Activated naive CD4-positive, alpha-beta T cell treated with Interleukin-2 at 50 U/mL for 16 hours (primary cell): ENCODE data around the gene DOHH.

Source experiments
- DNase-seq: peaks from one replicate; pipeline ENCODE4 v3.0.0-alpha.2; 2020

Gene DOHH

GRCh38 chr19:3476830-3477229 lies 23.6 kb downstream of the DOHH start:
- no peak for DNase-seq

GRCh38 chr19:3475449-3475848 lies 25.0 kb downstream of the DOHH start:
- no peak for DNase-seq

DNA sequence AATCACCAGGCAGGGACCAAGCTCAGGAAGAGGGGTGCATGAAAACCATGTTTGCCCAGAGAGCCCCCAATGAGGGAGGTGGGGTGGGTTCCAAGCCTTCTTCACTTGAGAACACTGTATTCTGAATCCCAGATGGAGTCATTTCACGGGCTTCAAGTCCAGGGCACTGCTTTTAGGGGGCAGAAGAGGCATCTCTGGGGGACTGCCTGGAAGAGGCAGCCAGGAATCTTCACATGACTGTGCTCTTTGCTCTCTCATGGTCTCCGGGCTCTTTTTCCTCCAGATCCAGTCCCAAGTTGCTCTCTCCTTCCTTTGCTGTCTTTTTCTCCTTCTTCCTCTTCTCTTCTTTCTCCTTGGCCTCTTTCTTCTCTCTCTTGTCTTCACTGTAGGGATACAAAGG lies 25.9 kb downstream of the DOHH start:
- no peak for DNase-seq

DNA sequence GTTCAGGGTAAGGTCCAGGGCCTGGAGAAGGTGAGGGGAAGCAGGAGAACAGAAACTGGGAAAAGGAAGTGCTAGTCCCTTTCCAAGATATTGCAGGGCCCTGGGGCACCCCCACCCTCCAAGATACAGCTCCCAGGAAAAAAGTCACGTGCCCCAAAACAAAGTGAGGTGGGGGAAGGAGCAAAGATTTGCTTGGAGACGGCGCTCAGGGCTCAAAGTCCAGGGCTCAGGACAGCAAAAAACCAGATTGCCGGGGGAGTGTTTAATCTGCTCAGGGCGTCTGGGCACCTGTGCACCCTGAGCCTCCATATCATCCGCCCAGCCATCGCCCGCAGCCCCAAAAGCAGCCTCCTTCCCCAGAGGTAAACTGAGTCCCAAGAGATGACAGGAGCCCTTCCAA lies 26.5 kb downstream of the DOHH start:
- no peak for DNase-seq

- peak; percentile 46 for DNase-seq
These were observed 28.4 kb downstream of the DOHH start for GRCh38 chr19:3471954-3472655.

GRCh38 chr19:3470500-3471128 lies 29.9 kb downstream of the DOHH start:
- DNase-seq = no peak

DNA sequence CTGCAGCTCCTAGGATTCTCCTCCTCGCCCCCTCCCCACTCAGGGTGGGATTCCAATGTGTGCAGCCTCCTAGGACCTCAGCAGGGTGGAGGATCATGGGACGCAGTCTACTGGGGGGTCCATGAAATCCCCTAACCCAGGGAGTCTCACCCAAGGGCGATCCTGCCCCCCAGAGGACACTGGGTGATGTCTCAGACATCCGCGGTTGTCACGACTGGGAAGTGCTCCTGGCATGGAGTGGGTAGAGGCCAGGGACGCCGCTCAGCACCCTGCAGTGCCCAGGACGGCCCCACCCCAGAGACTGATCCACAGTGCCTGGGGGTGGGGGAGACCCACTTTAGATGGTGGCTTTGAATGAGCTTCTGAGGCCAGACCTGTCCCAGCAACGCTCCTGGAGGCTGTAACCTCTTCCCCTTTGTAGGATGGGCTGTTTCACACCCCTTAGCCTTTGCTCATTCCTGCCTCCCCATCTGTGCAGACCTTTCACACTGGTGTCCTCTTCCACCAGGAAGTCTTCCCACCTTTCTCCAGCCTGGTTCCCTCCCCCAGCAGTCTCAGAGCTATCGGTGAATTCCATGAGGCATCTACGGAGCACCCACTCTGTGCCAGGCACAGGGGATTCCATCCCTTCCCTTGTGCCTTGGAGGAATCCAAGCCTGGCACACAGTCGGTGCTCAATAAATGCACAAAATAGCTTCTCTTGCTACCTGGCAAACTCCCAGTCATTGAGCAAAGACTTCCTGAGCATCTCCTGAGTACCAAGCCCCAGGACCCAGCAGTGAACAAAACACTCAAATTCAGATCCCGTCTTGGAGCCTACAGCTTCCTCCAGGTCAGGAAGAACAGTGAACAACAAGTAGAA lies 30.6 kb downstream of the DOHH start:
- no peak for DNase-seq

GRCh38 chr19:3468211-3468610 lies 32.3 kb downstream of the DOHH start:
- no peak for DNase-seq

DNA sequence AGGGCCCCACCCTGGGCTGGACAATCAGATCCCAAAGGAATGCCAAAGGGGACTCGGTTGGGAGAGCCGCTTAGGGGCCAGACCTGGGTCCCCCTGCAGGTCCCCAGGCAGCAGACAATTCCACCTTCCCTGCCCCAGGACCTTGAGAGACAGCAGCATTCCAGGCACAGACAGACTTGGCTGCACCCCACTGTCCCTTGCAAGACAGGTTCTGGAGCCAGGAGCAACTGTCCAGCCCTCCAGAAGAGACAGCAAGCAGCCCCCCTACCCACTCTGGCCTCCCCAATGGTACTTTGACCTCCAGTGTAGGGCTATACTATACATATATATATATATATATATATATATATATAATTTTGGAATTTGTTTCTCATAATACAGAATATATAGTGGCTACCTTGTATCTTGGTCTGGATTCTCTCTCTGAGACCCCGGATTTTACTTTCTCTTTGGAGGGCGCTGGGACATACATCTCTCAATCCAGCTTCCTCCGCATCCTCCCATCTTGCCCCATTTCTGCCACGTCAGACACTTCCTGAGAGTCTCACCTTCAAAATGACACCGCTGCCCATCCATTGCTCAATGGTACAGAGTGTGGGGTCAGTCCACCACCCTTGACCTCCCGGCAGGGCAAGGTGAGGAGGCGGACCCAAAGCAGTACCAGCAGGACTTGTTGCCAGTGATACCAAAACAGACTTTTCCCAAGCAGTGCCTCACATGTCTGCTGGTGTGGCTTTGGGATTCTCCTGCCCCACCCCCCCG lies 32.9 kb downstream of the DOHH start:
- no peak for DNase-seq

GRCh38 chr19:3466635-3467034 lies 33.8 kb downstream of the DOHH start:
- no peak for DNase-seq

- no peak for DNase-seq
These were observed 34.9 kb downstream of the DOHH start for GRCh38 chr19:3465552-3465951.

GRCh38 chr19:3464587-3465235 lies 35.8 kb downstream of the DOHH start:
- DNase-seq = no peak

DNA sequence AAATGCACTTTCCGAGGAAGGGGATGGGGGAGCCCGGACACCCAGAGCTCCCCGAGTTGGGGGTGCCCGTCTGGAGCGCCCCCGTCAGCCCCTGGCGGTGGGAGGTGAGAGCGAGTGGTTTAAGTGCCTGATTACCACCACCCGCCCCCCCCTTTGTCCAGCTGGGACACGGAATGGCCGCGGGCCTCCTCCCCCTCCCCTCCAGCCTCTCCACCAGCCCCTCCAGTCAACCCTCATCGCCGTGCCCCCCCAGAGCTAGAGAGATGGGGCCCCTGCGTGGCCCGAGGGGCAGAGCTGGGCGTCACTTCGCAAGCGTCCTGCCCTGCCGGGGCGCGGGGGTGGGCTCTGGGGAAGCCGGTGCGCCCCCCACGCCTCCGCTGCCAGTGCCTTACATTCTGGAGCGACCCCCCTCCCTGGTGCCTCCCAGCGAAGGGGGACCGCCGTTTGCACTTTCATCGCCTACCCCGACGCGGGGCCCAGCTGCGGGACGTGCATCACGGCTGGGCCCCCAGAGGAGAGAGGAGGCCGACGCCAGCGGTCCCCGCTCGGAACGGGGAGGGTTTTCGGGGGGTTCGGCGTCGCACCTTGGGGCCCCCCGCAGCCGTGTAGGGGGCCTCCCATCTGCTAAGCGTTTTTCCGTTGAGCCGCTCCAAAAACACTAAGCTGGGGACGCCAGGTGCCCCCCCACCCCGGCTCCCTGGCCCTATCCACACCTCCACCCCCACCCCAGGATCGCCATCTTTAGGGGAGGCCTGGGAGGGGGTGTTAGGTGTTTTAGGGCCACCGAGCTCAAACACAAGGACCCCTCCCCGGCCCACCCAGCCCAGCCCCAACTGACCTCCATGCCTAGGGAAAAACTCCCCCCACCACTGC lies 36.5 kb downstream of the DOHH start:
- DNase-seq = no peak

DNA sequence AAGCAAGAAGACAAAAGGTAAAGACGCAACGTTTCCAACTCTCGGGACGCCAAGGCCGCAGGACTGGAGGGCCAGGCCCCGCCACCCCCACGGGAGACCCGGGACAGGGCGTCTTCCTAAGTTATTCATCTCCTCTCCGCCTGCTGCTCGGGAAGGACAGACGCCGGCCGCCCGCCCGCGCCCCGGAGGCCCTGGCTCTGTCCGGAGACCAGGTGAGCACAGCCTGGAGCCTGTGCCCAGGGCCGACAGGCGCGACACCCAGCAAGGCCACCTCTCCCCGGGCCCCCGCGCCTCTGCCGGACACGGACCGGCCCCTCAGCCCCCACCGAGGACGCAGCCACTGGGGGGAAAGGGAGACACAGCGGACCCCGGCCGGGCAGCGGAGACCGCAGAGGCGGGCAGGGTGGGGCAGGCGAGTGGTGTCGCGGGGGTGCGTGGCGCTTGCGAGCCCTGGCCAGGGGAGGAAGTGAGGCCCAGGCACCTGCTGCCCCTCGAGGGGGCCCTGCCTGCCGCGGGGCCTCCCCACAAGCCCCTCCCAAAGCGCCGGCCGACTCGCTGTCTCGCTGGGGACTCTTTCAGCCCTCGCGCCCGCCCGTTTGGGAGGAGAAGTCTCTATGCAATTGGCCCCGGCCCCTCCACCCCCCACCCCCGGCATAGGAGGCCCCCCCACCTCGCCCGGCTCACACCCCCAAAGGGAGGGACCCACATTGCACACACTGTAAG lies 37.3 kb downstream of the DOHH start:
- DNase-seq = no peak

GRCh38 chr19:3459965-3460582 lies 40.4 kb downstream of the DOHH start:
- DNase-seq = no peak

- DNase-seq = no peak
These were observed 41.2 kb downstream of the DOHH start for GRCh38 chr19:3459089-3459881.

DNA sequence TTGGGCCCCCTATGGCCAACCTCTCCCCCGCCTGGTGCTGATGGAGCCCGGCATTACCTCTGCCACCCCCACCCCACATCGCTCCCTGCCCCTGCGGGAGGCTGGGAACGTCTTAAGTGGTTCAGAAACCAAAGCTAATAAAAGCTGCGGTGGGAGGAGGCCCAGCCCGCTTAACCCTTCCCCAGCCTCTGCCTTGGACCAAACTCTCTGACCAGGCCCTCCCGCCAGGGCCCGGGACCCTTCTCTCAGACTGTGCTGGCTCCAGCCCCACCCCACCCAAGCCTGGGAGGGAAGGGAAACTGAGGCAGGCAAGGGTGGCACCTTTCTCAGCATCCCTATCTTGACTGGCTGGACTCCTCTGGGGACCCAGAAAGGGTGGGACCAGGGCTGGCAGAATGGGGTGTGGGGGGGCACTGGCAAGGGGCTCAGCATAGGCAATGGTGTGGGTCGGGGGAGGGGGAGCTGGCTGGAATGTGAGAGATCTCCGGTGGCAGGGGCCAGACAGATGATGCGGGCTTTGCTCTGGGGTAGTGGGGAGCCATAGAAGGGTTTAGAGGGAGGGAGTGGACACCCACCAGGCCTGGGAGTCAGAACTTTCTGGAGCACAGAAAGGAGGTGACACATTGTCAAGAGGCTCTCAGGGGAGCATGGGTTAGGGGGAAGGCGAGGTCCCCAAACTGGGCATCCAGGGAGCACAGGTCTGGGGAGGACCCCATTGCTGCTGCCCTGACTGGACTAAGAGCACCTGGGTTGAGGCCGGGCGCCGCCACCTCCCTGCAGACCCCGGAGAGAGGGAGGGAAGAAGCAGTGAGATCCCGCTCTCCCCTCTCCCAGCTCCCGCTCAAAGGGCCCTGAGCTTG lies 42.0 kb downstream of the DOHH start:
- DNase-seq = no peak

DNA sequence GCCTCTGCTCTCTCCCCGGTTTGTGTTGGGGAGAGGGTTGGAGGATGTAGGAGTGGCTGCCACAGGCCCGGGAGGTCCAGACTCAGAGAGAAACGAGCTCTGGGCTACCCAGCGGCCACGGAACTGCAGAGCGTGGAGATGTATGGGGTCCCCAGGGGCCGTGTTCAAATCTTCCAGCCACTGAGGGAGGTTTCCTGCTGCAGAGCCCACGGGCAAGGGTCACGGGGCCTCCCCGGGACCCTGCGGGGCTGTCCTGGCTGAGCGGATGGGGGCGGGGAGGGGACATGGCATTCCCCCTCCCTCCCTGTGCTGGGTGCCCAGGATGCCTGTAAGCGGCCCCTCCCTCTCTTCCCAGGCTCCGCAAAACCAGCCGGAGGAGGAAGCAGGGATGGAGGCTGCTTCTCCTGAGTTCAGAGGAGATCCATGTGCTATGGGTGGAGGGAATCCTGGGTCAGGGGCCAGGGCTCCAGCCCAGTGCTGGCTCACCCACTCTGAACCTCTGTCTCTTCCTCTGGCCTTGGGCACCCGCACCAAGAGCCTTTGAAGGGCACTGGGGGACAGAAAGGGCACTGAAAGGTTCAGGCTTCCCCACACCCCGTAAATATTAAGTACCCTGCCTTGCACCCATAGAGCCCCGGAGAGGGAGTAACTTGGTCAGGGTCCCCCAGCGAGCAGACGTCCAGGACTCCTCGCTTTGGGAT lies 42.8 kb downstream of the DOHH start:
- DNase-seq = no peak
